ENCODE results near the gene ZNF143. TPM values are rescaled to one million over a fixed set of nuclear protein-coding genes. Genes with fewer than 3 reads are reported as not detected.
A peak's percentile ranks its signal among the peaks of the same experiment; 100 is the strongest.

Gene ZNF143
- total and polyA plus RNA-seq, 2 of the 13 experiments (the other 11 are each of a cell fraction or from before 2014, with no cell fraction given) = 22.4 to 35.6 TPM

DNA sequence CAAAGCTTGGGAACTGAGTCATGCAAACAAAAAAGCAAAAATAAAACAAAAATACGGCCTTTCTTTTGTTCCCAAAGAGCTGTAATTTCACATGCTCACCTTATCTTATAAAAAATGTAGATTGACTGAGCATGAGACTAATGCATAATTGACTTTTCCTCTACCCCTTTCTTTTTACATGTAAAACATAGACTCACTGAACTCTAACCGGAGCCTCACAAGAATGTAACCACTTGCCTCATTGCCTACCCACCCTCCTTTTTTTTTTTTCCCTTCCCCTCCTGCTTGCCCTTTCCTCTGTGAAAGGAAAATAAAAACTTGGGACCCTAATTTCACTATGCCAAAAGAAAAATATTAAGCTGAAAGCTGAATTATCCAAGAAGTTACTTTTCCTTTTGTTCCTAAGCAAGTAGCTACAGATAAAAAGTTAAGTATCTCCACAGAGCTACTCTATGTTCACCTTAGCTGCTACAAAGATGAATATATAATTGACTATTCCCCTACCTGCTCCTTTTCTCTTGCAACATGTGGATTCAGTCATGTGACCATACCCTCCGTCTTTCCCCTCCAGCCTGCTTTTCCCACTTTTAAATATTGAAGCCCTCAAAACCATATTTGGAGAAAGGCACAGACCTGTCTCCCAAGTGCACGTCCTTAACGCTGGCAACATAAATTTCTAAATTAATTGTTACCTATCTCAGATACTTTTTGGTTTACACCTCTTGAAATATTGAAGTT is 73.1 kb downstream of the ZNF143 start (continued):
- TF ChIP-seq, protein P1, sequence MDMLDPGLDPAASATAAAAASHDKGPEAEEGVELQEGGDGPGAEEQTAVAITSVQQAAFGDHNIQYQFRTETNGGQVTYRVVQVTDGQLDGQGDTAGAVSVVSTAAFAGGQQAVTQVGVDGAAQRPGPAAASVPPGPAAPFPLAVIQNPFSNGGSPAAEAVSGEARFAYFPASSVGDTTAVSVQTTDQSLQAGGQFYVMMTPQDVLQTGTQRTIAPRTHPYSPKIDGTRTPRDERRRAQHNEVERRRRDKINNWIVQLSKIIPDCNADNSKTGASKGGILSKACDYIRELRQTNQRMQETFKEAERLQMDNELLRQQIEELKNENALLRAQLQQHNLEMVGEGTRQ (IDR thresholded peaks at IDR 0.05; ENCODE audit: low read depth, low read length) = 0 out of 2 replicates have a peak, but pooled peaks have one; percentile 10
- TF ChIP-seq, protein P1 (CRISPR knock-in tag; IDR thresholded peaks at IDR 0.05; ENCODE audit: borderline replicate concordance) = peak; percentile 55; the same call in 1 of the 2 replicates
- TF ChIP-seq ZMYM2 (CRISPR knock-in tag; IDR thresholded peaks at IDR 0.05) (0 out of 2 replicates have a peak, but pooled peaks have one; percentile 16), ZFP90 (CRISPR knock-in tag; IDR thresholded peaks at IDR 0.05; ENCODE audit: borderline replicate concordance) (0 out of 2 replicates have a peak, but pooled peaks have one; percentile 24), RAD51 (IDR thresholded peaks at IDR 0.05; ENCODE audit: borderline replicate concordance) (peak; percentile 45; the same call in 1 of the 2 replicates), RXRB (CRISPR knock-in tag; IDR thresholded peaks at IDR 0.05; ENCODE audit: borderline replicate concordance) (no peak)
- TF ChIP-seq, protein P2, sequence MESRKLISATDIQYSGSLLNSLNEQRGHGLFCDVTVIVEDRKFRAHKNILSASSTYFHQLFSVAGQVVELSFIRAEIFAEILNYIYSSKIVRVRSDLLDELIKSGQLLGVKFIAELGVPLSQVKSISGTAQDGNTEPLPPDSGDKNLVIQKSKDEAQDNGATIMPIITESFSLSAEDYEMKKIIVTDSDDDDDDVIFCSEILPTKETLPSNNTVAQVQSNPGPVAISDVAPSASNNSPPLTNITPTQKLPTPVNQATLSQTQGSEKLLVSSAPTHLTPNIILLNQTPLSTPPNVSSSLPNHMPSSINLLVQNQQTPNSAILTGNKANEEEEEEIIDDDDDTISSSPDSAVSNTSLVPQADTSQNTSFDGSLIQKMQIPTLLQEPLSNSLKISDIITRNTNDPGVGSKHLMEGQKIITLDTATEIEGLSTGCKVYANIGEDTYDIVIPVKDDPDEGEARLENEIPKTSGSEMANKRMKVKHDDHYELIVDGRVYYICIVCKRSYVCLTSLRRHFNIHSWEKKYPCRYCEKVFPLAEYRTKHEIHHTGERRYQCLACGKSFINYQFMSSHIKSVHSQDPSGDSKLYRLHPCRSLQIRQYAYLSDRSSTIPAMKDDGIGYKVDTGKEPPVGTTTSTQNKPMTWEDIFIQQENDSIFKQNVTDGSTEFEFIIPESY (CRISPR knock-in tag; IDR thresholded peaks at IDR 0.05) = no peak
